Activated effector memory CD4-positive, alpha-beta T cell treated with Interleukin-2 at 50 U/mL for 16 hours (primary cell): ENCODE data around the gene ACO2.

Experiments
- DNase-seq: peaks from one replicate; pipeline ENCODE4 v3.0.0-alpha.2; 2020

The ACO2 gene

GRCh38 chr22:41573677-41574076 is 104.8 kb downstream of the ACO2 start:
- no peak for DNase-seq

- DNase-seq = no peak
Measured at GRCh38 chr22:41574847-41575381, 106.0 kb downstream of the ACO2 start.

GRCh38 chr22:41575533-41575932 is 106.6 kb downstream of the ACO2 start:
- DNase-seq = no peak

- DNase-seq = no peak
Measured at GRCh38 chr22:41576877-41577276, 108.0 kb downstream of the ACO2 start.

- DNase-seq = no peak
Measured at GRCh38 chr22:41578114-41578513, 109.2 kb downstream of the ACO2 start.
